Measurements from ENCODE around the gene SH2D3C. TPM values are rescaled to one million over a fixed set of nuclear protein-coding genes. Genes with fewer than 3 reads are reported as not detected.

Gene SH2D3C
- total RNA-seq, 2 donors from 2014 or later = 5.3 to 13.1 TPM

- no peaks in the 10 kb centered on the region for H3K9me3 ChIP-seq
- peaks cover 0 to 8% of the 10 kb centered on the region in 2 donors for H3K4me1 ChIP-seq (ENCODE audit: control insufficient read depth in 1 of 2, low read depth in 2 of 2)
- DNase-seq (ENCODE audit: low spot score) (no peak), ATAC-seq (ENCODE audit: insufficient number of reproducible peaks, low FRiP score, low read depth) (no peak)
- H3K4me3 ChIP-seq = no peak overlapping the region
- peaks cover 6% of the 10 kb centered on the region for H3K36me3 ChIP-seq
- H3K27ac ChIP-seq = no peak overlapping the region
- H3K27me3 ChIP-seq (replicated peaks; ENCODE audit: insufficient read depth) = peaks cover 7% of the 10 kb centered on the region
- TF ChIP-seq CTCF (IDR thresholded peaks at IDR 0.05) = no peak
Observed at GRCh38 chr9:127753148-127753547, 25.3 kb downstream of the SH2D3C start.

- no peak for DNase-seq (ENCODE audit: low spot score)
- TF ChIP-seq CTCF (IDR thresholded peaks at IDR 0.05) = no peak
- Histone ChIP-seq H3K4me1 (ENCODE audit: control insufficient read depth in 1 of 2, low read depth in 2 of 2) (peaks cover 0 to 8% of the 10 kb centered on the region in 2 donors), H3K27me3 (replicated peaks; ENCODE audit: insufficient read depth) (peaks cover 7% of the 10 kb centered on the region), H3K36me3 (peaks cover 6% of the 10 kb centered on the region), H3K27ac (no peak overlapping the region), H3K4me3 (no peak overlapping the region), H3K9me3 (no peaks in the 10 kb centered on the region)
- no peak for ATAC-seq (ENCODE audit: insufficient number of reproducible peaks, low FRiP score, low read depth)
Observed at GRCh38 chr9:127751269-127752054, 27.0 kb downstream of the SH2D3C start.

GRCh38 chr9:127749090-127749787, 29.2 kb downstream of the SH2D3C start:
- no peak for ATAC-seq (ENCODE audit: insufficient number of reproducible peaks, low FRiP score, low read depth)
- peaks cover 7% of the 10 kb centered on the region for H3K27me3 ChIP-seq (replicated peaks; ENCODE audit: insufficient read depth)
- no peak overlapping the region for H3K4me3 ChIP-seq
- no peak overlapping the region for H3K27ac ChIP-seq
- no peaks in the 10 kb centered on the region for H3K9me3 ChIP-seq
- H3K4me1 ChIP-seq (ENCODE audit: control insufficient read depth in 1 of 2, low read depth in 2 of 2) = no peaks in the 10 kb centered on the region
- TF ChIP-seq CTCF (IDR thresholded peaks at IDR 0.05) = no peak
- DNase-seq (ENCODE audit: low spot score) = no peak
- H3K36me3 ChIP-seq = peaks cover 6% of the 10 kb centered on the region

- Histone ChIP-seq H3K27me3 (replicated peaks; ENCODE audit: insufficient read depth) (no peaks in the 10 kb centered on the region), H3K4me3 (no peak overlapping the region), H3K4me1 (ENCODE audit: control insufficient read depth in 1 of 2, low read depth in 2 of 2) (no peaks in the 10 kb centered on the region), H3K27ac (no peak overlapping the region), H3K36me3 (peaks cover 6% of the 10 kb centered on the region), H3K9me3 (no peaks in the 10 kb centered on the region)
- no peak for TF ChIP-seq CTCF (IDR thresholded peaks at IDR 0.05)
- DNase-seq (ENCODE audit: low spot score) (no peak), ATAC-seq (ENCODE audit: insufficient number of reproducible peaks, low FRiP score, low read depth) (no peak)
Observed at GRCh38 chr9:127746959-127747569, 31.4 kb downstream of the SH2D3C start.

Data from thoracic aorta (tissue), 2 donors.